CD14-positive monocyte (primary cell): ENCODE results near the gene TCF25. TPM values are rescaled to one million over a fixed set of nuclear protein-coding genes. Genes with fewer than 3 reads are reported as not detected.

Experiments
- DNase-seq, 3 donors: peaks; one replicate each; pipeline ENCODE4 v3.0.0-alpha.2; 2011 to 2022
- H2AFZ ChIP-seq: 2 replicates; pipeline ENCODE4 v1.6.0; 2012; ENCODE audit warnings: mild to moderate bottlenecking, low read depth, low read length, inconsistent platforms; ENCODE audit not compliant: insufficient read depth, poor library complexity, severe bottlenecking
- H3K27ac ChIP-seq, 2 donors: 1 replicate in 1 of 2; 2 replicates in 1 of 2; pipeline ENCODE4 v1.5.1; 2012 to 2013; ENCODE audit warnings: low read length in 2 of 2, control low read depth in 1 of 2, inconsistent platforms in 1 of 2, low read depth in 1 of 2, mild to moderate bottlenecking in 1 of 2
- H3K27me3 ChIP-seq, 2 donors: one replicate each; pipeline versions ENCODE4 v1.6.0 to v1.6.1; 2011 to 2013; ENCODE audit warnings: low read length in 2 of 2; ENCODE audit not compliant: control insufficient read depth in 2 of 2, insufficient read depth in 2 of 2
- H3K36me3 ChIP-seq, 2 donors: replicated peaks in 1 of 2; 1 replicate in 1 of 2; 2 replicates in 1 of 2; pipeline versions ENCODE4 v1.5.1 to v1.6.1; 2012 to 2013; ENCODE audit warnings: low read length in 2 of 2, control low read depth in 1 of 2, inconsistent platforms in 1 of 2, mild to moderate bottlenecking in 1 of 2; ENCODE audit not compliant: insufficient read depth in 2 of 2, control insufficient read depth in 1 of 2
- H3K4me1 ChIP-seq, 2 donors: 1 replicate in 1 of 2; 2 replicates in 1 of 2; pipeline versions ENCODE4 v1.5.1 to v1.6.1; 2012 to 2013; ENCODE audit warnings: low read length in 2 of 2, control low read depth in 1 of 2, inconsistent platforms in 1 of 2, mild to moderate bottlenecking in 1 of 2, moderate library complexity in 1 of 2; ENCODE audit not compliant: insufficient read depth in 2 of 2, control insufficient read depth in 1 of 2
- H3K4me2 ChIP-seq: replicated peaks from 2 replicates; pipeline ENCODE3; 2012; ENCODE audit warnings: low read length, moderate library complexity, mild to moderate bottlenecking; ENCODE audit not compliant: poor library complexity, severe bottlenecking; ENCODE audit errors: extremely low read depth
- H3K4me3 ChIP-seq, 3 experiments: fragments of 200-600 bp in 1 of 3; sonication (generic) in 1 of 3; replicated peaks in 1 of 3; 1 replicate in 2 of 3; 2 replicates in 1 of 3; pipeline ENCODE4 v1.5.1; 2011 to 2013; ENCODE audit warnings: low read length in 3 of 3, mild to moderate bottlenecking in 3 of 3, control low read depth in 2 of 3, low read depth in 2 of 3, inconsistent platforms in 1 of 3, moderate library complexity in 1 of 3
- H3K79me2 ChIP-seq: 2 replicates; pipeline ENCODE4 v1.6.0; 2012; ENCODE audit warnings: mild to moderate bottlenecking, control low read depth, inconsistent platforms, low read length, moderate library complexity; ENCODE audit not compliant: insufficient read depth
- H3K9ac ChIP-seq: 2 replicates; pipeline ENCODE4 v1.6.0; 2017; ENCODE audit warnings: low read length, mild to moderate bottlenecking; ENCODE audit not compliant: insufficient read depth, poor library complexity, severe bottlenecking
- H3K9me3 ChIP-seq, 2 donors: replicated peaks in 1 of 2; 1 replicate in 1 of 2; 2 replicates in 1 of 2; pipeline versions ENCODE4 v1.5.1 to v1.6.1; 2012 to 2013; ENCODE audit warnings: low read length in 2 of 2, control low read depth in 1 of 2; ENCODE audit not compliant: control insufficient read depth in 1 of 2, insufficient read depth in 1 of 2
- H4K20me1 ChIP-seq: 2 replicates; pipeline ENCODE4 v1.6.0; 2012; ENCODE audit warnings: mild to moderate bottlenecking, low read length, control low read depth, moderate library complexity; ENCODE audit not compliant: insufficient read depth
- H3K27ac Mint-ChIP-seq, 7 donors: one replicate each; pipeline ENCODE4 v1.8.0; 2020; ENCODE audit warnings: mild to moderate bottlenecking in 7 of 7, mixed read lengths in 7 of 7, moderate library complexity in 6 of 7, inconsistent platforms in 2 of 7
- H3K27me3 Mint-ChIP-seq, 3 donors: one replicate each; pipeline ENCODE4 v1.8.0; 2021 to 2022; ENCODE audit warnings: low read depth in 3 of 3, mild to moderate bottlenecking in 3 of 3, mixed read lengths in 3 of 3, moderate library complexity in 3 of 3, inconsistent platforms in 1 of 3
- H3K36me3 Mint-ChIP-seq, 2 donors: one replicate each; pipeline ENCODE4 v1.8.0; 2020; ENCODE audit warnings: mixed read lengths in 2 of 2, inconsistent platforms in 1 of 2, mild to moderate bottlenecking in 1 of 2
- H3K4me1 Mint-ChIP-seq: one replicate; pipeline ENCODE4 v1.8.0; 2020; ENCODE audit warnings: mild to moderate bottlenecking, mixed read lengths
- H3K4me3 Mint-ChIP-seq, 2 donors: one replicate each; pipeline ENCODE4 v1.8.0; 2020; ENCODE audit warnings: mild to moderate bottlenecking in 2 of 2, mixed read lengths in 2 of 2, moderate library complexity in 1 of 2
- H3K9me3 Mint-ChIP-seq, 7 donors: one replicate each; pipeline ENCODE4 v1.8.0; 2020 to 2022; ENCODE audit warnings: mixed read lengths in 7 of 7, mild to moderate bottlenecking in 6 of 7, moderate library complexity in 6 of 7, inconsistent platforms in 2 of 7
- CTCF ChIP-seq: fragments of 200-600 bp; IDR thresholded peaks from one replicate; pipeline ENCODE4 v1.8.0; 2022; ENCODE audit warnings: antibody characterized with exemption, mild to moderate bottlenecking
- WGBS: methylation state at CpG from one replicate; pipeline ENCODE4 v1.1.5; 2013; ENCODE audit warnings: missing lambda C conversion rate; ENCODE audit not compliant: insufficient coverage; 5-methylcytosine and 5-hydroxymethylcytosine counted together
- intact Hi-C, 2 donors: fragments of 100-400 bp; cut with micrococcal nuclease; formaldehyde crosslinking; loops; one replicate each; pipeline versions ENCODE4 v1.15.0 to v1.15.1; 2023
- polyA plus RNA-seq, 3 donors: library from polyadenylated mRNA; depleted of rRNA in 1 of 3; unstranded in 2 of 3; stranded (reverse) in 1 of 3; fragments of 300-500 nt in 2 of 3; fragments of >200 nt in 1 of 3; fragmentation: Illumina TruSeq in 2 of 3; gene quantifications; 1 replicate in 2 of 3; 2 replicates in 1 of 3; pipeline ENCODE4 v1.2.3, GENCODE V29; 2012 to 2021

Gene TCF25
- polyA plus RNA-seq, 3 donors: 98.0 to 231 (median 114) TPM

GRCh38 chr16:89862732-89863131 lies 10.7 kb upstream of the TCF25 start:
- H3K4me3 ChIP-seq: no peak overlapping the region
- no peaks in the 10 kb centered on the region for H3K27me3 ChIP-seq
- H3K79me2 ChIP-seq: no peaks in the 10 kb centered on the region
- Mint-ChIP-seq H3K4me3 (peak overlapping the region; percentile 12 to 83), H3K27me3 (peaks cover 4 to 7% (median 6%) of the 10 kb centered on the region in 3 donors), H3K36me3 (no peaks in the 10 kb centered on the region), H3K27ac (peak overlapping the region in 5 of 7 donors; percentile 81 to 94 (median 92)), H3K9me3 (peaks cover 0 to 11% (median 4%) of the 10 kb centered on the region in 7 donors), H3K4me1 (peaks cover 31% of the 10 kb centered on the region)
- TF ChIP-seq CTCF: no peak
- intact Hi-C loops: loop anchor here in 1 of 2 donors (5.0 kb wide), 1 partner anchor 45 kb away; the partner anchor contains the start of gene FANCA
- no peak overlapping the region for H3K9ac ChIP-seq
- DNase-seq: no peak
- no peak overlapping the region for H2AFZ ChIP-seq
- H3K27ac ChIP-seq: peak overlapping the region; percentile 76 to 78
- H3K36me3 ChIP-seq: no peaks in the 10 kb centered on the region
- WGBS: 96% methylated on average over 4 of the region's 6 CpGs
- no peaks in the 10 kb centered on the region for H4K20me1 ChIP-seq
- peak overlapping the region; percentile 74 for H3K4me2 ChIP-seq
- peaks cover 3 to 4% of the 10 kb centered on the region in 2 donors for H3K9me3 ChIP-seq
- H3K4me1 ChIP-seq: peaks cover 30 to 33% of the 10 kb centered on the region in 2 donors

DNA sequence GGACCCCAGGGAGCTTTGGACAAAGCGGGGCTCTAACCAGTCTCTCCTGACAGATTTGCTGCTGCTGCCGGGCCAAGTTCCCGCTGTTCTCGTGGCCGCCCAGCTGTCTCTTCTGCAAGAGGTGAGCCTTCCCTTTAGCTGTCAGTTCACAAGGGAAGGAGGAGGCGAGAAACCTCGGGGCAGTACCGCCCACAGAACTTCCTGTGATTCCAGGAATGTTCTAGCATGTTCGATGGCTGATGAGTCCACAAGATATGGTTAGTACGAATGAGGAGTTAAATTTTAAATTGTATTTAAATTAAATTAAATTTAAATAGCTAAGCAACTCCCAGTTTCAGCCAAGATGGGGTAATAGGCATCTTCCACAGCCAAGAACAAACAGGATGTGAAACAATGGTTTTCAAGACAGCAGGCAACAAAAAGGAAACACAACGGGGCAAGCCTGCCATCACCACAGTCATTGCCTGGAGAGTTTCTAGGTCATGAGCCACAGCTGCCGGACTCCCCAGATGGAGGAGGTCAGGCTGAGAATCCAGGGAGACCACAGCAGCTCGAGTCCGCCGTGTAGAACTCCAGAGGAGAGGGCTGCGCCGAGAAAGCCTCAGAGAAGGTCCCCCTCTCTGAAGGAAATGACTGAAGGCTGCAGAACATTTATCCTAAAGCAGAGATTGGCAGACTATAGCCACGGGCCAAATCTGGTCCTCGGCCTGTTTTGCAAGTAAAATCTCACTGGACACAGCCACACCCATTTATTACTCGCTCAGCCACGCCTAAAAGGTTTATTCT lies 9.5 kb upstream of the TCF25 start:
- 5% methylated on average over 14 of the region's 21 CpGs for WGBS
- intact Hi-C loops: loop anchor here in 1 of 2 donors (5.0 kb wide), 1 partner anchor 47 kb away; the partner anchor contains the start of gene FANCA
- Histone ChIP-seq H3K27me3 (no peaks in the 10 kb centered on the region), H3K36me3 (no peaks in the 10 kb centered on the region), H4K20me1 (no peaks in the 10 kb centered on the region), H3K9me3 (peaks cover 10 to 13% of the 10 kb centered on the region in 2 donors), H3K4me1 (peaks cover 30 to 33% of the 10 kb centered on the region in 2 donors), H3K4me3 (peak overlapping the region in 1 of 3 experiments; percentile 65), H2AFZ (peak overlapping the region; percentile 80), H3K79me2 (no peaks in the 10 kb centered on the region), H3K4me2 (peak overlapping the region; percentile 74), H3K27ac (peak overlapping the region; percentile 76 to 78), H3K9ac (peak overlapping the region; percentile 22)
- Mint-ChIP-seq H3K27me3 (peaks cover 1 to 6% (median 5%) of the 10 kb centered on the region in 3 donors), H3K4me1 (peaks cover 31% of the 10 kb centered on the region), H3K4me3 (peak overlapping the region; percentile 72 to 83), H3K9me3 (peaks cover 3 to 16% (median 9%) of the 10 kb centered on the region in 7 donors), H3K27ac (peak overlapping the region; percentile 81 to 94 (median 93)), H3K36me3 (peaks cover 0 to 3% of the 10 kb centered on the region in 2 donors)
- TF ChIP-seq CTCF: no peak
- DNase-seq: peak; percentile 63 to 76 (median 74)
